HepG2 (cell line): ENCODE results near the gene MACROD2.

Experiments
- KDM6A ChIP-seq: IDR thresholded peaks from 2 replicates; pipeline ENCODE4 v1.6.1; 2016; ENCODE audit warnings: low read depth
- POLR2AphosphoS5 ChIP-seq: IDR thresholded peaks from 2 replicates; pipeline ENCODE4 v1.6.1; 2012; ENCODE audit warnings: low read depth, low read length
- REST ChIP-seq, 2 experiments: IDR thresholded peaks; 2 replicates each; pipeline ENCODE4 v1.6.1; 2011 to 2012; ENCODE audit warnings: low read length in 2 of 2, borderline replicate concordance in 1 of 2, low read depth in 1 of 2, mild to moderate bottlenecking in 1 of 2, moderate library complexity in 1 of 2
- TBL1XR1 ChIP-seq: fragments of 150-350 bp; IDR thresholded peaks from 2 replicates; pipeline ENCODE4 v1.6.1; 2014; ENCODE audit warnings: borderline replicate concordance, low read length; ENCODE audit not compliant: partially characterized antibody
- ZBTB1 ChIP-seq: sonication (generic); formaldehyde crosslinking; IDR thresholded peaks from 2 replicates; pipeline ENCODE4 v1.4.0; 2020; ENCODE audit warnings: missing genetic modification reagents, borderline replicate concordance
- ZBTB2 ChIP-seq: sonication (generic); formaldehyde crosslinking; IDR thresholded peaks from 2 replicates; pipeline ENCODE4 v1.8.0; 2022; ENCODE audit warnings: low read depth, missing genetic modification reagents
- ZBTB49 ChIP-seq: sonication (generic); formaldehyde crosslinking; IDR thresholded peaks from 2 replicates; pipeline ENCODE4 v1.4.0; 2020; ENCODE audit warnings: missing genetic modification reagents, borderline replicate concordance
- ZNF605 ChIP-seq: sonication (generic); formaldehyde crosslinking; IDR thresholded peaks from 2 replicates; pipeline ENCODE4 v1.8.0; 2022; ENCODE audit warnings: mild to moderate bottlenecking, missing genetic modification reagents
- ZNF704 ChIP-seq: sonication (generic); formaldehyde crosslinking; IDR thresholded peaks from 2 replicates; pipeline ENCODE4 v1.8.1; 2023; ENCODE audit warnings: mild to moderate bottlenecking, inconsistent platforms, moderate library complexity, missing genetic modification reagents, borderline replicate concordance
- ZSCAN29 ChIP-seq: sonication (generic); formaldehyde crosslinking; conservative IDR thresholded peaks from 2 replicates; pipeline ENCODE4 v1.4.0; 2020; ENCODE audit warnings: mild to moderate bottlenecking, missing genetic modification reagents

- TF ChIP-seq KDM6A (CRISPR knock-in tag), result no peak
- TF ChIP-seq REST (IDR thresholded peaks at IDR 0.05; ENCODE audit: borderline replicate concordance in 1 of 2, low read depth in 1 of 2, low read length in 2 of 2), result no peak
- no peak for TF ChIP-seq ZSCAN29 (CRISPR knock-in tag)
- TF ChIP-seq ZBTB2 (CRISPR knock-in tag), result no peak
- no peak for TF ChIP-seq ZNF605 (CRISPR knock-in tag)
- TF ChIP-seq ZBTB49 (CRISPR knock-in tag), result no peak
- TF ChIP-seq ZBTB1 (CRISPR knock-in tag), result no peak
- no peak for TF ChIP-seq TBL1XR1
- no peak for TF ChIP-seq ZNF704 (CRISPR knock-in tag)
- no peak for TF ChIP-seq POLR2AphosphoS5
These were observed 955.8 kb downstream of the MACROD2 start for GRCh38 chr20:14951105-14951504.
